GF-D8 (cell line): Measurements from ENCODE around the gene MAX.
"Not testable (repeated sequence)": the region's sequence is repeated elsewhere in the genome, so short reads cannot be mapped to it uniquely, and the experiment has no call there.

Experiments
- DNase-seq: peaks from one replicate; lab custom pipeline; 2025; lab: John Stamatoyannopoulos, UW

Gene MAX

GRCh38 chr14:65035049-65035448 lies 67.3 kb downstream of the MAX start:
- DNase-seq: no peak

GRCh38 chr14:65034021-65034420 lies 68.3 kb downstream of the MAX start:
- DNase-seq: no peak

GRCh38 chr14:65033181-65033580 lies 69.1 kb downstream of the MAX start:
- no peak for DNase-seq

- no peak for DNase-seq
These were observed 70.0 kb downstream of the MAX start for GRCh38 chr14:65032319-65032718.

- not testable (repeated sequence) for DNase-seq
These were observed 71.0 kb downstream of the MAX start for GRCh38 chr14:65031321-65031720.

GRCh38 chr14:65028937-65029336 lies 73.4 kb downstream of the MAX start:
- no peak for DNase-seq

- no peak for DNase-seq
These were observed 75.1 kb downstream of the MAX start for GRCh38 chr14:65027127-65027799.

GRCh38 chr14:65026526-65026925 lies 75.8 kb downstream of the MAX start:
- DNase-seq: no peak

GRCh38 chr14:65025818-65026217 lies 76.5 kb downstream of the MAX start:
- no peak for DNase-seq
